ENCODE data around the gene GRHL1.

- no peak for TF ChIP-seq POLR2A (IDR thresholded peaks at IDR 0.05)
- no peak for TF ChIP-seq CTCF (IDR thresholded peaks at IDR 0.05)
These were observed 2.8 kb upstream of the GRHL1 start for GRCh38 chr2:9948721-9949120.
